NT2/D1 (cell line): ENCODE data around the gene FBXO42.

Source experiments
- SUZ12 ChIP-seq: IDR thresholded peaks from 2 replicates; pipeline ENCODE4 v1.6.1; 2011; ENCODE audit not compliant: insufficient read length, insufficient read depth; ENCODE audit errors: extremely low read depth
- YY1 ChIP-seq: IDR thresholded peaks from 2 replicates; pipeline ENCODE4 v1.6.1; 2011; ENCODE audit not compliant: insufficient read length, insufficient read depth
- ZNF274 ChIP-seq: IDR thresholded peaks from 2 replicates; pipeline ENCODE4 v1.6.1; 2011; ENCODE audit warnings: mild to moderate bottlenecking, low read depth, low read length

- TF ChIP-seq ZNF274: no peak
- no peak for TF ChIP-seq YY1
- TF ChIP-seq SUZ12: no peak
Observed at GRCh38 chr1:16204216-16204615, 148.1 kb downstream of the FBXO42 start.
